Measurements from ENCODE around the gene ZDHHC9.

Gene ZDHHC9

DNA sequence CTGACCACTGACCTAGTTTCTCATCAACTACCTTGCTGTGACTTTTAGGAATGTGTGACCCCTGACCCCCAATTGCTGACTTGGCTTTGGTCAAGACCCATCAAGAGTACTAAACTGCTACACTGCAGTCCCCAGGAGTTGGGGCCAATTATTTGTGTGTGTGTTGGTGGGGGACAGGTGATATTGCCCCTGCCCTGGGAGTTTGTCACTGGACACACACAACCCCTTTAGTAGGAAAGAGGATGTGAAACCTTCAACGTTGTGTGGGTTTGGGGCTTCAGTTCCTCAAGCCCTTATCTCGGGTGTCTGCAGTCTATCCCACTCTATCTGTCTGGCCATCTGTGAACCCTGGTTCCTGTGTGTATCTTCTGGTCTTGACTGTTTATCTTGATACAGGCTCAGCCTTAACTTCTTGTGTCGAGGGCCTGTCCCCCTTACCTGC is 57.5 kb downstream of the ZDHHC9 start:
- no peak for DNase-seq (ENCODE audit: low read depth in 2 of 2)

DNA sequence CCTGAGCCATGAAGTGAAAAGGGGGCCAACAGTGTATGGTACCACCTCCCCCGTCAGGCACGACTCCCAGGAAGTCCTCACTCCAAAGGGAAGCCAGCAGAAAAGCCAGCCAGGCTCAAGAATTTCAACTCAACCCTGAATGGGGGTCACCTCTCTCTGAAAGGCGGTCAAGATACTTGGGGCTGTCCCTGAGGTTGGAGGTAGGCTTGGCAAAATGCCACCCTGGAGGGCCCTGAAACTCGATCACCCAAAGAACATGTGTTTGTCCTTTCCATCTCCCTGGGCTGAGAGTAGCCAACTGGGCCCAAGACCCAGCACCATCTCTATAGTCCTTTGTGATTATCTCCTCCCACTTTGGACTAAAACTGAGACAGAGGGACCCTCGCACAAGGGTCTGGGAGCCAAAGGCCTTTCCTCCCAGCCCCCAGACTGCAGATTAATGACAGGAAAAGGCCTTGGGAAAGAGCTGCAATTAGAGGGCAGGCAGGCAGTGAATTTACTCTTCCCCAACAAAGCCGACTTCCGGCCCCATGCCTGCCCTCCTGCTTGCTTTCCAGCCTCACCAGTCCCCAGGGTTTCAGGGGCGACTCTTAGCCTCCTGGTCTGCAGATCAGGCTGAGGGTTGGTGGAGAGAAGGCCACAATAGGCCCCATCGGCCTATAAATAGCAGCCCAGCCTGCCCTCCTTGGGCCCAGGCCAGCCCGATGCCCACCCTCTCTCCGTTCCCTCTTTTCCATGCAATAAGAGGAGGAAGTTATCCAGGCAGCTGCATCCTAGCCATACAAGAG is 58.3 kb downstream of the ZDHHC9 start:
- no peak for DNase-seq (ENCODE audit: low read depth in 2 of 2)

DNA sequence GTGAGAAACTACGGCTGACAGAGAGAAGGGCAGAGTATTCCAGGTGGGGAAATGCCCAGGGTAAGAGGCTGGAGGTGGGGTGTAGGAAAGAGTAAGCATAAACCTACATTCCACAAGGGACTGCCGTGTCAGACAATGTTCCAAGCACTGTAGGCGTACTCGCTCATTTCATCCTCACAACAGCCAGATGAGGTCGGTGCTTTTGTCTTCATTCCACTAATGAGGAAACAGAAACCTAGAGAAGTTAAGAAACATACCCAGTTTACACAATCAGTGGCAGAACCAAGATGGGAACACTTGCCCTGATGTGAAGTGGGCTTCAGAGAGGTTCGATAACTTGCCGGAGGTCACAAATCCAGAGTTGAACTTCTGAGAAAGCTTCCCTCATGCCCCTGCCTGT is 59.3 kb downstream of the ZDHHC9 start:
- no peak for DNase-seq (ENCODE audit: low read depth in 2 of 2)

DNA sequence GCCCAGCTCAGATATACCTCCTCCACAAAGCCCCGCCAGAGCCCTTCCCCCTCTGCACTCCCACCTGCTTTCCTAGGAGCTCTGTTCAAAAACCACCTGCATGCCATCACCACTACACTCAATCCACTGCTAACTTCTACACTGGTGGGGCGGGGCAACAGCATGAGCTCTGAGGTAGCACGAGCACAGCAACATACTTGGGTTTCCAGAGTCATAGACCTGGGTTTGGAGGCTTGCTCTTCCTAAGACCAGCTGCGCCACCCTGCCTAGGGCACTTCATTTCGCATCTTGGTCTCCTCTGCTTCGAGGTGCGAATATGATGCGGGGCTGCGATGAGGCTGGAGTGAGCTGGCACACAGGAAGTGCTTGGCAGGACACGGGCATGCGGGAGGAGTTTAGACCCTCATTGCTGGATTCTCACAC is 60.4 kb downstream of the ZDHHC9 start:
- DNase-seq (ENCODE audit: low read depth in 2 of 2), result no peak

DNA sequence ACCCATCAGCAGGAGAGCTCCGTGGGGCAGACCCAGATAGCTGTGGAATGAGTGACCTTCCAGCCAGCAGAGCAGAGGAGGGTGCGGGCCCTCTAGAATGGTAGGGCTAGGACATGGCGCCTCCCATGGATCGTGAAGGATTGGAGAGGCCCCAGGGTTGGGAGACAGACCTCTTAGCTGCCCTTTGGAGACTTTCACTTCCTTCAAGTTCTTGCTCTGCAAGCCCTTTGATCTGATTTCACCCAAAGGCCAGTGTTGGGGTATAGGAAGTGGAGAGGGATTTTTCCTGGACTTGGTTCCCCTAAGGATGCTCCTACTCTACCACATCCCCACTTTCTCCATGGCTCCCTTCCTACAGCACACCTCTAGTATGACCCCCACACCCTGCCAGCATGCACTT is 61.0 kb downstream of the ZDHHC9 start:
- no peak for DNase-seq (ENCODE audit: low read depth in 2 of 2)

DNA sequence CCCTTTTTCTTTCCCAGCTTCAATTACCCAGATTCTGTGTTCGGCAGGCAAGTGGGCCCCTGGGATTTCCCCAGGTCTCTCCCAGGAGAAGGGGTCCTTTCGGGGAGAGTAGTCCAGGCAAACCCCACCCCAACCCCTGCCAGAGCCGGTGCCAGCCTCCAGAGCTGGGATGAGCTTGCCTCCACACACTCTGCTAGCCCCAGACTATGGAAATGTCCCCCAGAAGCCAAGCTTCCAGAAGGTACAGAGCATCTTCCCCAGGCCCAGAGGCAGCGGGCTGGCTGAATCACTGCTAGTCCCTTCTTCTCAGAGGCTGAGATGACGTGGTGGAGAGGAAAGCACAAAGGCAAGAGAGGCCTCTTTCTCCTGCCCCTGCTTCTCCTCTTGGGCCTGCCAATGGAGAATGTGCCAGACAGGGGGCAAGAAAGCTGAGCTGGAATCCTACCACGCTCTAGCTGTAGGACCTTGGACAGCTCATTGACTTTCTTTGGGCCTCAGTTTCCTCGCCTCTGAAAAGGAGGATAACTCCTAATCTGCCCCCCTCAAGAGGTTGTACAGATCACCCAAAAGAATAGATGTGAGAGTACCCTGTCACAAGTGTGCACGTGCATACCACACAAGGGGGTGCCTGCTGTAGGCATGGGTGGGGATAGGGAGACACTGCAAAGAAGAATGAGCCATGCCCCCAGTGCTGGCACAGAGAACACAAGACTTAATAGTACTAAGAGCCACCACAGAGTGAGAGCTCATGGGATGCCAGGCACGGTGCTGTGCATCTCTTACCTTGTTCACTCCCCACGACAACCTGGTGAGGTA is 61.8 kb downstream of the ZDHHC9 start:
- no peak for DNase-seq (ENCODE audit: low read depth in 2 of 2)

DNA sequence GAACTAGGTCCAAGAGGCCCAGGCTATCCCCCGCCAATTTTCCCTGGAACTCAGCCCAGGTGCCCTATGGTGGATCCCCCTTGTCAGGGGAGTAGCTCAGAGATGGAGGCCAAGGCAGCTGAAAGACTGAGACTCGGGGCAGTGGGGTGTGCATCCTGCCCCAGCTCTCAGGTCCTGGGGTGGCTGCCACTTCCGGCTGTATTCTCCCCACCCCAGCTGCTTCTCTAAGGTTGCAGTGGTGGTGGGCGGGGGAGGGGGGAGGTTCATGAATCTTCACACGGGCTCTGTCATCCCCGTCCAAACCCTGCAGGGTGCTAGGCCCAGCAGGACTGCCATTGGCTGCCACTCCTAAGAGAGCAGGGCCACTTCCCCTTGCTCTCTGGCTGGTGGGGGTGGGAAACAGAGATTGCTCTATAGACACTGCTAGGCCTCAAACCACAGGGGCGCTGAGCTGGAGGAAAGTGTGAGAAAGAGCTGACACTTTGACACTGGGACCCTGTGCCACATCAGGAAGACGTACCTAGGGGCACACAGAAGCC is 62.5 kb downstream of the ZDHHC9 start:
- peak; percentile 55 to 75 for DNase-seq (ENCODE audit: low read depth in 2 of 2)

DNA sequence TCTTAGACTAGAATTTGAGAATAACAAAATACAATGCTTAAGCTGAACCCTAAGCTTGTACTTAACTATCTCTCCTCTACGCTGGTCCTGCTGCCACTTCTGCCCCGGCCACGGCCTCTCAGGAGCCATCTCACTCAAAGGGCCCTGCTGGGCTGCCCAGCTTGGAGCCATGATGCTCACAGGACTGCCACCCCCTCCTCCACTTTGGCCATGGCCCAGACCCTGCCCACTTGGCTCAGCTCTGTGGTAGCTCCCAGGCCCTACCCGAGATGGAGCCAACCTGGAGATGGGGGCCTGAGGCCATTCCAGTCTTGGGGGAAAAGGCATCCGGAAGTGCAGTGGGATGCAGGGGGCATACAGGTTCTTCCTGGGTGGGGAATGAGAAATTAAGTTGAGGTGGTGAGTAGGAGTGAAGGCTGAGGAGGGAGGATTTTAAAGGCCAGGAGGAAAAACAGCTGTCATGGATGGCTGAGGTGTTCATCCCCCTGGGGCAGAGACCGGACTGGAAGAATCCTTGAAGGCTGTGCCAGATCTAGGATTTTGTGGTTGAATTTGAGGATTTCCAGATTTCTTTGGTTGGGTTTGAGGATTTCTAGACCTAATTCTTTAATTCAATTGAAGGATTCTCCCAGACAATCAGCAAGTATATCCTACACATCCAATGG is 63.1 kb downstream of the ZDHHC9 start:
- DNase-seq (ENCODE audit: low read depth in 2 of 2), result no peak

DNA sequence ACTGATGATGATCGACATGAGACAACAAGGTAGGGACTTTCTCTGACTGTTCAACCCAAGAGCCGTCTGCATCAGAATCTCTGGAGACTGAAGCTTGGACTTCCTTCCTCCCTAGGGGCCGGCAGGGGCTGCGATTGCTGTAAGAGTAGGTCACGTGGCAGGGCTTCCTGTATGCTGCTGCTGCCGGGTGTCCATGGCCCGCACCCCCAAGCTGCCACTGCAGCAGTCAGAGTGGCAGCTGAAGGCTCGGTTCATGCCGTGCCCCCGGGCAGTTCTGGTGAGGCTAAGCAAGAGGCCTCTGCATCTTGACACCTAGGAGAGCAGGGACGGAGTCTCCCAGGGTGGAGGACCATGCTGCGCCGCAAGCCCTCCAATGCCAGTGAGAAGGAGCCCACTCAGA is 63.9 kb downstream of the ZDHHC9 start, which contains the start of gene SASH3:
Gene SASH3 (plus strand): TSS at position 203 of the 400 bp plus-strand sequence. CDS start 149 bp downstream, at position 352.
- DNase-seq (ENCODE audit: low read depth in 2 of 2), result no peak

DNA sequence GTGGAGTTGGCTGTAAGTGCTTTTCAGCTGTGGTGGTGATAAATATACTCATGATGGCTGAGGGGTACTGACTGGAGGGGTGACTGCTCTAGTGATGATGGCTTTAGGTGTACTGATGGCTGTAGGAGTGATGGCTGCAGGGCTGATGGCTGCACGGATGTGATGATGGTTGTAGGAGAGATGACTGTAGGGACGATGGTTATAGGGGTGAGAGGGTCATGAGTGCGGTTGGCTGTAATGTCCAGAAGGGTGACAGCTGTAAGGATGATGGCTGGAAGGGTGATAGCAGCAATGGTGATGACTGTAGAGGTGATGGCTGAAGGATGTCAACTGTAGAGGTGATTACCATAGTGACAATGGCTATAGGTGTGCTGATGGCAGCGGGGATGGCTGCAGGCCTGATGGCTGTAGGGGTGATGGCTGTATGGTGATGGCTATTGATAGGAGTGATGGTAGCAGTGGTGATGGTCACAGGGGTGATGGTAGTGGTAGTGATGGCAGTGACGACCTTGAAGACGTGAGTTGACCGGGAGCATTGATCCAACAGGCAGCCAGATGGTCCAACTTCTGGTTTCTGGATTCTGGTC is 64.5 kb downstream of the ZDHHC9 start:
- DNase-seq (ENCODE audit: low read depth in 2 of 2), result no peak

DNA sequence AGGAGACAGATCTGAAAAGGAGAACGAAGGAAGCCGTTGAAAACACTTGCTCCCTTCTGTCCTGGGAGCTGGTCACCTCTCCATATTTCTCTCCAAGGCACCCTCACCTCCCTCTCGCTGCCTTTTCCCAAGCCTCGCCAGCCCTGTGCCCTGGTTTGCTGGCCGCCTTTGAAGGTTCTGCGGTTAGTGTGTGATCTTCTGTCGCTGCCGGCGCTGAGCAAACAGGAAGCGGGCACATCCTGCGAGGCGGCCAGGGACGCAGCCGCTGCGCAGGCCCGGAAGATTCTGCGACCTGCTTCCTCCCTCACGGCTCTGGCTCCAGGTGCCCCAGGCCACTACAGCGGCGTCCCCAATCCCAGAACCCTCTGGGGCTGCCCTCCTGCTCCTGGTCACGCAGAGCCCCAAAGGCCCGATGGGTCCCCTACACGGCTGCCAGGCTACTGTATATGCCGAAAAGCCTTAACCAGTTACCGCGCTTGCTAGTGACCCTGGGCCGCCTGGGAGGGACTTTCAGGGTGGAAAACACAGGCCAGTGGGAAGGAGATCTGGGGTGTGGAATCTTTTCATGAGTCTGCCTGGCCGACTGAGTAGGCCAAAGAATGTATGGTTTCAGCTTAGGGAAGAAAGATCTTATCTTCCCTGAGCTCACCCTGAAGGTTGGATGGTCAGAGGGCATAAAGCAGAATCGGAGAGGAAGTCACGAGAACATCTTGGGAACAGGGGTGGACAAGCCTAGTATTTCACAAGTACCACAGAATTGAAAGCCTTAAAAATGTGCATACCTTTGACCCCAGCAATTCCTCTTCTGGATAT is 66.3 kb downstream of the ZDHHC9 start:
- peak in 1 of 2 donors; percentile 45 for DNase-seq (ENCODE audit: low read depth in 2 of 2)

DNA sequence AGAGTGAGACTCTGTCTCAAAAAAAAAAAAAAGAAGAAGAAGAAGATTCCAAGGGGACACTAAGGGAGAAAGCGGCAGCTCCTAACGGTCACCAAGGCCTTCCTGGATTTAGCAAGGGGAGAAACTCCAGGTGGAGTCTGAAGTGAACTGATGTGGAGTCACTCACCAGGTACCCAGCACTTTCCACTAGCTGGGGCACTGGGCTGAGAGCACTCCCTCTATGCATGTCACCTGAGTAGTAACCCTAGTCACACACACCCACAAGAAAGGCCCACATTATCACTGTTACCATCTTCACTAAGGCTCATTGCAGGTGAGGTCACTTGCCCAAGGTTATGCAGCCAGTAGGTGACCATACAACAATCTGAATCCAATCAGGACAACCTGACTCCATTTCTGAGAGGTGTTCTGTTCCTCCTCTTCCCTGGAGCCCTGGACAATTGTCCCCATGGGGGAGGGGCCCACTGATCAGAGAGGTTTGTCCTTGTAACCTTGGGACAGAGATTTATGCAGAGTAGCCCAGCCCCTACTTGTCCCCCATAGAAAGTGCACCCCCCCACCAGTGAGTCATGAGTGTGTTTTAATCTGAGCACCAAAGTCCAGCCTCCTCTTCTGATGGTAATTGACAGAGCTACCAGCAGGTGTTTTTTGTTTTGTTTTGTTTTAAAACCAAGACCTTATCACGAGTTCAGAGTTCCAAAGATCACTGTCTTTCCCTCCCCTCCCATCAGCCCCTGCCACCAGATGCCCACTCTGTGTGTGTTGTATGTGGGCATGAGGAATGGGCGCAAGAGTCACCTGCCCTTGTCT is 69.8 kb downstream of the ZDHHC9 start:
- DNase-seq (ENCODE audit: low read depth in 2 of 2), result no peak

DNA sequence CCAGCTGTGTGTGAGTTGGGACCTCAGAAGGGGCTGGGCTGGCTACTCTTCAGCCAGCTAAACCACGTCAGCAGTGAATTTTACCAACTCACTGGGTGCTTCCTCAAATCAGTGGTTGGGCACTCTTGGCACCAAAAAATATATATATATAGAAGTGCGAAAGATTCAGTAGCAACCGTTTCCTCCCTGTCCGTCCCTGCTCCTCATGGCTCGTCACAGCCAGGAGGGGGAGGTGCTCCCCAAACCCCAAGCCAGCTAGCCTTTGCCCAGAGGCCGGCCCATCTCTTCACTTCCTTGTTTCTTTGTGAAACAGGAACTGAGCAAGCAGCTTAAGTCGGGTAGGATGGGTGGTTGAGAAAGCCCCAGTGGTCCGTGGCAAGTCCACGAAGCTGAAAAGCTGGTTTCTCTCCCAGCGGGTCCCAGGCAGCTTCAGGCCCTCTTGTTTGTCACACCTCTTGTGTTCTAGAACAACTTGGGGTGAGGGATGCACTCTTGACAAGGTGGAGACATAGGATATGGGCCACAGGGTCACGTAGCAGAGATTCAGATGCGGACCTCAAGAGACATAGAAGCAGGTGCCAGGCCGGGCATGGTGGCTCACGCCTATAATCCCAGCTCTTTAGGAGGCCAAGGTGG is 70.8 kb downstream of the ZDHHC9 start:
- no peak for DNase-seq (ENCODE audit: low read depth in 2 of 2)

DNA sequence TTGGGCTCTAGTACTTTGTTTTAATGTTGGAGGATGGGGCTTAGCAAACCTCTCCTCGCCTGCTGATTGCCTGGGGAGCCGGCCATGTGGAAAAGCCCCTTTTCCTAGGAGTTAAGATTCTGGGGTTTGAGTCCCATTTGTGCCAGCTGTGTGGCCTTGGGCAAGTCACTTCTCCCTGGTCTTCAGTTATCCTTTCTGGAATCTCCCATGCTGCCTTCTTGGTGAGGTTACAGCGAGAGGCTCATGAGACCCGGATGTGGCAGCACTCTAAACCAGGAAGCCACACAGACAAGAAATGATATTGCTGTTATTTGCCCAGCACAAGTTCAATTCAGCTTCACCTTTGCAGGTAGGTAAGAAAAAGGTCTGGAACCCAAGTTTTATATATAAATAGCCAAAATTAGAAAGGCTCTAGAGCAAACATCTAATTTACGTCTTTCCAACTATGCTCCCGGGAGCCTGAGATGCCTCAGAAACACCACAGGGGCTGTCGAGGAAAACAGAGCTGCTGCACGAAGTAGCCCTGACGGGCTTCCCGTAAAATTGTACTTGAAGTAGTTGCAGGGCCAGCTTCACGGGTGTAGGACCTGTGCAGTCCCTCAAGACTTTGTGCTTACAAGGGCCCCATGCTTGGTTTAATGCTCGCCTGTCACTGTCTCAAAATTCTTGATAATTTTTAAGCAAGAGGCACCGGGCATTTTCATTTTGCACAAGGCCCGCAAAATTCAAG is 72.3 kb downstream of the ZDHHC9 start:
- no peak for DNase-seq (ENCODE audit: low read depth in 2 of 2)

DNA sequence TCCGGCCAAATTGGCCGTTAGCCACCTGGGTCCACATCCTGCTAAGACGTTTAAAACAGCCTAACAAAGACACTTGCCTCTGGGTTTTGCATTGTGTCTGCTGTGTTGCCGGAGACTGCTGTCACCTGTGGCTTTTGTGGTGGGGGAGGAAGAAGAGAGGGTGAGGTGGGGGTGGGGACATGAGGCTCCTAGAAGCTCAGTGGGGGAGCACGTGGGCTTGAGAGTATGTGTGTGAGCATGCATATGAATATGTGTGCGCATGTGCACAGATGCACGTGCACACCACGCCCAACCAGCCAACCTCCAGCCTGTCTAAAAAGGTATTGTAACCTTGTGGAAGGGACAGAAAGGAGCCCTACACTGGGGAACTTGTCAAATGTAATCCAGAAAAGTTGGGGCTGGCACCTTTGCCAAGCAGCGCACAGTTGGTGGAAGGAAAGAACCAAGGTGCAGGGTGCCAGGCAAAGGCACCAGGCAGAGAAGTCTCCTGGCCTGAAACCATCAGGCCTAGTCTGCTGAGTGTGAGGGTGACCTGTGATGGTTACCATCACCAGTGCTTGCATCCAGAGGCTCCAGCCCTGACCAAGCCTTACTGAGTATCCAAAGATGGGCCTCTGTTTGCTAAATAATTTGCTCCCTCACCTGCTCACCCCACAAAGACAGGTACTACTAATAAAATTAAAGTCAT is 74.1 kb downstream of the ZDHHC9 start:
- peak; percentile 41 to 67 for DNase-seq (ENCODE audit: low read depth in 2 of 2)

DNA sequence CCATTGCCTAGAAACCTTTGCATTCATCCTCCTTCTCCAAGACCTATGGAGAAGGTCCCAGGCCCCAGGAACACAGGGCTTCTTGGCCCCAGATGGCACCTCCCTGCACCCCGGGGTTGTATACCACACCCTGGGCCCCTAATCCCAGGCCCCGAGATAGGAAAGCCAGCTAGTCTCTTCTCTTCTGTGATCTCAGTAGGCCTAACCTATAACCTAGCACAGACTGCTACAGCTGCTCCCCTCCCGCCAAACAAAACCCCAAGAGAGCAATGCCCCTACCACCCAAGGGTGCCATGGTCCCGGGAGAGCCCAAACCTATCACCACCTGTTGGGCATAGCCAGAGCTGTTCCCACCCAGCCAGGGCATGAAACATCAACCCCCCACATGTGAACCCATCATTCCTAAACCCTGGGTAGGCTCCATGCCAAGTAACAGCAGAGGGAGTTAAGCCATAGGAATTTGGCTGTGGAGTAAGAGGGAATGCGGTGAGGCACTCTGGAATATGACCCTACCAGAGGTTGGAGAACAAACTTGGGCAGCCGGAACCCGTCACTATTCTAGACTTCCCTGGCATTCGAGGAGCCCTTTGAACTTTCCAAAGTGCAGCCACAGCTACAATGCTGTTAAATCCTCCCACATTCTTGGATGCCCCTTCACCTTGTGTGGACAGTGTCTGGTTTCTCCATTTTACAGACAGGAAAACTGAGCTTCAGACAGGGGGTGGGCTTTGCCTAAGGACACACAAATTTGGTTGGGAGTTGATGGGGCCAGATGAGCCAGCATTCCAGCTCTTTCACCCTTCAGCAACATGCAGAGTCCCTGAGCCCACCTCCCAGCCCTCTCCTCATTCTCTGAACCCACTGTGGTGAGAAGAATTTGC is 74.9 kb downstream of the ZDHHC9 start:
- DNase-seq (ENCODE audit: low read depth in 2 of 2), result no peak

DNA sequence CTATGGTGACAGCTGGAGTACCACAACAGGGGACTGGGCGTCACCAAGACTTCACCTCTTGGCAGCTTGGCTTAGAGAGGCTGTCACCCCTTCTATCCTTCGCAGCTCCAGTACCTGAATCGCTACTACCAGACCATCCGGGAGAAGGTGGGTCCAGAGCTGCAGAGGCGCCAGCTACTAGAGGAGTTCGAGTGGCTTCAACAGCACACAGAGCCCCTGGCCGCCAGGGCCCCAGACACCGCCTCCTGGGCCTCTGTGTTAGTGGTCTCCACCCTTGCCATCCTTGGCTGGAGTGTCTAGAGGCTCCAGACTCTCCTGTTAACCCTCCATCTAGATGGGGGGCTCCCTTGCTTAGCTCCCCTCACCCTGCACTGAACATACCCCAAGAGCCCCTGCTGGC is 75.5 kb downstream of the ZDHHC9 start:
- DNase-seq (ENCODE audit: low read depth in 2 of 2), result no peak

Measured in activated CD8-positive, alpha-beta memory T cell treated with anti-CD3 and anti-CD28 coated beads for 4 hours (primary cell).